GM18858 (cell line): Measurements from ENCODE around the gene ATF7IP.

Source experiments
- ATAC-seq: cut with Tn5 transposase; IDR thresholded peaks from one replicate; pipeline ENCODE4 v1.9.1; 2021; ENCODE audit not compliant: unreplicated experiment

Gene ATF7IP

DNA sequence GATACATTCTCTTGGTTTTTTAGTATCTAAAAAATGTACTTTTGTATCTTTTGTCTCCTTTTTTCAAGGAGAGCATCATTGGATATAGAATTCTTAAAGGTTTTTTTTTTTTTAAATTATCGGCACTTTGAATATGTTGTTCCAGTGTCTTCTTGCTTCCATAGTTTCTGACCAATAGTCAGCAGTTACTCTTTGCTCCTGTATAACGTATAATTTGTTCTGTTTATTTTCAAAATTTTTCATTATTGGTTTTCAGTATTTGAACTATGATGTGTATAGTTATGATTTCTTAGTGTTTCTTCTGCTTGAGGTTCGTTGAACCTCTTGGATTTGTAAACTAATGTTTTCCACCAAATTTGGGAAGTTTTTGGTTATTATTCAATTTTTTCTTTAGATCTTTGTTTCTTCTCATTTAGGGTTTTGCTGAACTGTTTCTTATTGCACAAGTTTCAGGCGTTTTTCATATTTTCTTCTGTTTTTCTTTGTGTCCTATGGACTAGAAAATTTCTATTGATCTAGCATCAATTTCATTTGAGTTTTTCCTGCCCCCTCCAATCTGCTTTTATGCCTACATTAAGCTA, 108.3 kb downstream of the ATF7IP start:
- no peak for ATAC-seq

DNA sequence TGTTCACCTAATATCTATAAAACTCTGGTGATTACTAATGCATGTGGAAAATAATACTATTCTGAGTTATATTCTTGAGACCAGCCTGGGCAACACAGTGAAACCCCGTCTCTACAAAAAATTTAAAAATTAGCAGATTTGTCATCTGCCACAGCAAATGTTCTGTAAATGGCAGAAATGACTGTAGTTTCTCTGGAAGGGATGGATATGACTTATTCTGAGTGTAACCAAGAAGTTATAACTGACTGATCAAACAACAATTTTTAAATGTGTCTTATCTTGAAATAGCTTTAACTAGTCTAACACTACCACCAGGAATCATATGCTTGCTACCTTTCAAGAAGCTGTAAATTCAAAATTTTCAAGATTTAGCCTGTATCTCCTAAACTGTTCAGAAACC, 113.5 kb downstream of the ATF7IP start:
- no peak for ATAC-seq

DNA sequence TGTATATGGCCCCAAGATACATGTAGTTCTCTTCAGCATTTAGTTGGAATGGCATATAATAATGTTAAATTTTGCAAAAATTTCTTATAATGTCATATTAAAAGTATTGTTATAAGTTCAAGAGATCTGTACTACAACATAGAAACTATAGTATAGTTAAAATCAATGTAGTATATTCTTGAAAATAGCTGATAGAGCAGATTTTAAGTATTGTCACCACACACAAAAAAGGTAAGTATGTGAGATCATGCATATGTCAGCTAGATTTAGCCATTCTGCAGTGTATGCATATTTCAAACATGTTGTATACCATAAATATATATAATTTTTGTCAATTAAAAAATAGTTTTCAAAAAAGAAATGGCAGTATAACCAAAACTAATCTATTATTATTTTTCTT, 115.7 kb downstream of the ATF7IP start:
- no peak for ATAC-seq

GRCh38 chr12:14482361-14482760, 116.9 kb downstream of the ATF7IP start:
- ATAC-seq, result no peak

- no peak for ATAC-seq
Measured at GRCh38 chr12:14482886-14483285, 117.4 kb downstream of the ATF7IP start.

GRCh38 chr12:14495326-14495725, 129.8 kb downstream of the ATF7IP start:
- ATAC-seq, result no peak

- ATAC-seq, result no peak
Measured at GRCh38 chr12:14505626-14506596, 140.4 kb downstream of the ATF7IP start.

DNA sequence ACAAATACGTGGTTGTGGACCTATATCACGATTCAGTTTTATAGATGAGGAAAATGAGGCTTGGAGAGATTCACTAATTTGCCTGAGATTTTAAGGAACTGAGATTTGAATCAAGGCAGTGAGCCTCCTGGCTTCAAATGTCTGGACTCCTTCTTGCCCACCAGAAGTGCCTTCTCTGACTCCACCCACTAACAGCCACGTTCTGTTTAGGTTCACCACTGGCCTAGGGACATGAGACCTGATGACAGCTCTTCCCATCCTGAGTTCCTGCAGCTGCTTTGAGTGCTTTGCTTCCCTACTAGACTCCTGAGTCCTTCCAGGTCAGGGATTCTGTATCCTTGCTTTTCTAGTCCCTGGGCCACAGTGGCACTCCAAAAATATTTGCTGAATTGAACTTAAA, 145.1 kb downstream of the ATF7IP start:
- ATAC-seq, result no peak

- ATAC-seq, result no peak
Measured at GRCh38 chr12:14514154-14514842, 148.8 kb downstream of the ATF7IP start.

DNA sequence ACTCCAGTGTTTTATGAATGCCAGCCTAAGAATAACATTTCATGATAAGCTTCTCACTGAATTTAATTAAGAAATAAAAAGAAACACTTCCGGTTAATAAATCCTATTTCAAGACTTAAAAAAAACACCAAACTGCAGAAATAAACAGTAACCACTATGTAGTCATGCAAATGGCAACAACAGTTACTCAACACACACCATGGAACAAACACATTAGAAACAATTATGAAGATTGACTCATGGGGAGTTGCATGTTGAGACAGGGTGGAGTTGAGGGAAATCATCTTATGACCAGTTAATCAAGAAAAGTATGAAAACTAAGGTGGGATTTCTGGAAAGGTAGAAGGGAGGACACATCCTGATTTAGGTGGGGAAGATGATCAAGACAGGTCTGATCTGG, 149.5 kb downstream of the ATF7IP start:
- no peak for ATAC-seq

GRCh38 chr12:14521822-14522221, 156.3 kb downstream of the ATF7IP start:
- no peak for ATAC-seq

GRCh38 chr12:14525964-14526363, 160.5 kb downstream of the ATF7IP start:
- no peak for ATAC-seq

GRCh38 chr12:14532152-14532551, 166.7 kb downstream of the ATF7IP start:
- no peak for ATAC-seq

GRCh38 chr12:14537088-14537487, 171.6 kb downstream of the ATF7IP start:
- no peak for ATAC-seq

DNA sequence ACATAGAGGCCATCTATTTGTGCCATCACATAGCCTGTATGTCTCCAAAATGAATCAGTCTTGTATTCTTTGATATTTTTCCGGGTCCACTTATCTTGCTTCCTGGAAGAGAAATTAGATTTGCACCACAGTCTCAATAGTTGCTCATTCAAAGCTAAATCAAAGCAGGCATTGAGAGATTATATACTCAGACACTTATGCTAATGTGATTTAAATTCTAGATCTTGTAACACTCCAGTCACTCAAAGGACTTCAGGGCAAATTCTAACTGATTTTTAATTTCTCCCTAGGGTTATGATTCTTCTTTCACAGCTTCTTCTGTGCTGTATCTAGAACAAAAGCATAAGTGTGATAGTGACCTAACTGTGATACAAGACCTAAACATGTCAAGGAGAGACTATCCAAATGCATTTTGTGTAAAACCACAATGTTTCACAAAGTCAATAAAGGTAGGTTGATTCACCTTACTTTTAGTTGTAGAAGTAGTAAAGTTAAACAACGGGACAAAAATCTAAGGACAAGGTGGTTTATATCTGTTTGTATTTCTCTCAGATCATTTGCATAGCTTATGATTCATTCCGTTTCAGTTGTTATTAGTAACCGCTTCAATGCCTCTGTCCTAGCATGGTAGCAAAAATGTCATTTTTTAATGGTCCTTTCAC, 175.4 kb downstream of the ATF7IP start:
- peak; percentile 81 for ATAC-seq

- no peak for ATAC-seq
Measured at GRCh38 chr12:14545144-14546124, 180.0 kb downstream of the ATF7IP start.

DNA sequence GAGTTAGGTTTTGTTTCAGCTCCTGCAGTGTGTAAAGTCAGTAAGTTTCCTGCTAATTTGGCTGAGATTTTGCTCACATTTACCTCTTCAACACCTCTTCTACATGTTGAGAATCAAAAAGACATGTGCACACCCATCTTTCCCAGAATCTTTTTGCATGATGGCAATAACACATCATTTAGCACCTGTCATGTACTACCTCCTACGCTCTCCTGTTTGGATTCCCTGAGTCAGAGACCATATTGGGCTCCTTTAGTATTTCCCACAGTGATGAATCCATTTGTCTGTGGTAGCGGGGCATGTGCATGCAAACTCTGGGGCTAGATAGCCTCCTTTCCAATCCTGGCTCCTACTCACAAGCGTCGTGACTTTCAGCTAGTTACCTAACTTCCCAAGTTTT, 182.1 kb downstream of the ATF7IP start:
- no peak for ATAC-seq

GRCh38 chr12:14548609-14549008, 183.1 kb downstream of the ATF7IP start:
- no peak for ATAC-seq
